Brain microvascular endothelial cell (primary cell): ENCODE results near the gene ALDH18A1.
A peak's percentile ranks its signal among the peaks of the same experiment; 100 is the strongest.

Experiments used
- DNase-seq: peaks from one replicate; pipeline ENCODE4 v3.0.0-alpha.2; 2020
- H3K27ac ChIP-seq: fragments of 250-450 bp; sonication (Bioruptor Pico); 2 replicates; pipeline ENCODE4 v1.5.1; 2020; ENCODE audit warnings: mild to moderate bottlenecking, moderate library complexity
- H3K27me3 ChIP-seq: fragments of 250-450 bp; sonication (Bioruptor Pico); replicated peaks from 2 replicates; pipeline ENCODE4 v1.5.1; 2020; ENCODE audit warnings: mild to moderate bottlenecking
- H3K36me3 ChIP-seq: fragments of 250-450 bp; sonication (Bioruptor Pico); replicated peaks from 2 replicates; pipeline ENCODE4 v1.5.1; 2020; ENCODE audit warnings: mild to moderate bottlenecking
- H3K4me3 ChIP-seq: 2 replicates; pipeline ENCODE4 v1.5.1; 2011; ENCODE audit warnings: low read depth, mild to moderate bottlenecking, control low read depth, low read length, moderate library complexity
- CTCF ChIP-seq: IDR thresholded peaks from 2 replicates; pipeline ENCODE4 v1.5.1; 2011; ENCODE audit warnings: low read depth, mild to moderate bottlenecking, moderate library complexity, low read length, control low read depth, inconsistent platforms; ENCODE audit errors: missing control alignments
- in situ Hi-C: cut with HindIII; loops from 2 replicates; pipeline ENCODE4 v1.10.0; 2017; ENCODE audit warnings: low sequenced_read_pairs, low pct_ligation_motif_present

Gene ALDH18A1

DNA sequence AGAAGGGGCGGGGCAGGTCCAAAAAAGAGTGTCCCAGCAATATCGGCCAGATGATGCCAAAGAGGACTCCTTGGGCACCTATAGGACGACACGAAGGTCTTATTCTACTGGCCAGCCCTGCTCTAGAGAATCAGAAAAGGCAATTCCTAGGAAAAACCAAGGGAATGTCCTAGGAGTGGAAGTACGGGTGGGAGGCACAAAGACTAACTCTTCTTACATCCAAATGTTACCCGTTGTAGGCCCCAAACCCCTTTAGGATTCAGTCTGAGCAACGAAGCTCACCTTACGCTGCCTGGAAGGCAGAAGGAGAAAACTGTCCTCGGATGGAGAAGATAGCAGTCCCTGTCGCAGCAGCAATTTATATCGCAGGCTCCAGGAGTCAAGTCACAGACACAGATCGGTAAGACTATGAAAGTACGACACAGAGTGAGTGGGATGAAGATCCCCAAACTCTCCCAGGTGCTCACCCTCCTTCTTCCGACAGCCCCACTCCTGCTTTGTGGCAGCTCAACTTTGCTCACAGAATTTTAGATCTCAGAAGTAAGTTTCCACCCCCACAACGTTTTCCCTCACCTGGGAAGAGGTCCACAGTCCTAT lies 36.7 kb upstream of the ALDH18A1 start:
- Histone ChIP-seq H3K4me3 (peak overlapping the region; percentile 98), H3K27ac (peak overlapping the region; percentile 67), H3K36me3 (peaks cover 21% of the 10 kb centered on the region), H3K27me3 (no peaks in the 10 kb centered on the region)
- no peak for DNase-seq
- no peak for TF ChIP-seq CTCF
- in situ Hi-C loops: loop anchor here (25.0 kb wide), 1 partner anchor 169 kb away; no protein-coding TSS in a partner anchor

- DNase-seq: no peak
These were observed 34.8 kb upstream of the ALDH18A1 start for GRCh38 chr10:95691281-95691680.

GRCh38 chr10:95688648-95689047 lies 32.1 kb upstream of the ALDH18A1 start:
- no peak overlapping the region for H3K4me3 ChIP-seq
- H3K27me3 ChIP-seq: no peaks in the 10 kb centered on the region
- TF ChIP-seq CTCF: peak; percentile 8
- H3K36me3 ChIP-seq: peaks cover 52% of the 10 kb centered on the region
- no peak for DNase-seq
- in situ Hi-C loops: loop anchor here (25.0 kb wide), 1 partner anchor 174 kb away; no protein-coding TSS in a partner anchor
- H3K27ac ChIP-seq: no peak overlapping the region

More at GRCh38 chr10:95691281-95691680, 34.8 kb upstream of the ALDH18A1 start:
- Histone ChIP-seq H3K36me3 (peaks cover 33% of the 10 kb centered on the region), H3K27me3 (no peaks in the 10 kb centered on the region), H3K27ac (no peak overlapping the region), H3K4me3 (no peak overlapping the region)
- in situ Hi-C loops: loop anchor here (25.0 kb wide), 1 partner anchor 171 kb away; no protein-coding TSS in a partner anchor
- TF ChIP-seq CTCF: no peak

GRCh38 chr10:95683966-95684365 lies 27.5 kb upstream of the ALDH18A1 start:
- no peak for DNase-seq
- in situ Hi-C loops: loop anchor here (25.0 kb wide), 1 partner anchor 178 kb away; no protein-coding TSS in a partner anchor
- TF ChIP-seq CTCF: no peak
- Histone ChIP-seq H3K27ac (no peak overlapping the region), H3K27me3 (no peaks in the 10 kb centered on the region), H3K4me3 (no peak overlapping the region), H3K36me3 (peaks cover 53% of the 10 kb centered on the region)

- TF ChIP-seq CTCF: no peak
These were observed 19.0 kb upstream of the ALDH18A1 start for GRCh38 chr10:95675403-95676116.

More at GRCh38 chr10:95675403-95676116, 19.0 kb upstream of the ALDH18A1 start:
- H3K4me3 ChIP-seq: no peak overlapping the region
- no peaks in the 10 kb centered on the region for H3K27me3 ChIP-seq
- in situ Hi-C loops: loop anchor here (25.0 kb wide), 1 partner anchor 187 kb away; no protein-coding TSS in a partner anchor
- H3K27ac ChIP-seq: no peak overlapping the region
- no peak for DNase-seq
- peaks cover 20% of the 10 kb centered on the region for H3K36me3 ChIP-seq
